Tibial nerve (tissue), 4 donors: ENCODE results near the gene SORBS1. TPM values are rescaled to one million over a fixed set of nuclear protein-coding genes. Genes with fewer than 3 reads are reported as not detected.
A peak's percentile ranks its signal among the peaks of the same experiment; 100 is the strongest.

ENCODE experiments used
- DNase-seq, 2 donors: peaks; one replicate each; pipeline ENCODE4 v3.0.0-alpha.2; 2019; ENCODE audit warnings: low spot score in 2 of 2
- H3K27ac ChIP-seq, 4 donors: fragments of 200-600 bp; sonication (generic) in 3 of 4; one replicate each; pipeline ENCODE4 v1.5.1; 2017 to 2019; ENCODE audit warnings: mild to moderate bottlenecking in 1 of 4
- H3K27me3 ChIP-seq, 2 donors: fragments of 200-600 bp; sonication (generic) in 1 of 2; one replicate each; pipeline versions ENCODE4 v1.5.1 to v1.6.0; 2017 to 2019
- H3K36me3 ChIP-seq, 3 donors: fragments of 200-600 bp; sonication (generic); one replicate each; pipeline ENCODE4 v1.5.1; 2018 to 2019
- H3K4me1 ChIP-seq, 4 donors: fragments of 200-600 bp; sonication (generic) in 3 of 4; one replicate each; pipeline ENCODE4 v1.5.1; 2017 to 2019
- H3K4me3 ChIP-seq, 4 donors: fragments of 200-600 bp; sonication (generic) in 3 of 4; one replicate each; pipeline ENCODE4 v1.5.1; 2017 to 2019; ENCODE audit warnings: mild to moderate bottlenecking in 1 of 4, moderate library complexity in 1 of 4
- H3K9me3 ChIP-seq, 4 donors: fragments of 200-600 bp; sonication (generic) in 3 of 4; one replicate each; pipeline ENCODE4 v1.5.1; 2017 to 2019
- EP300 ChIP-seq, 2 donors: sonication (generic); formaldehyde crosslinking; IDR thresholded peaks; one replicate each; pipeline ENCODE4 v1.6.1; 2017; ENCODE audit warnings: antibody characterized with exemption in 2 of 2, mild to moderate bottlenecking in 1 of 2
- POLR2A ChIP-seq, 2 donors: fragments of 450-650 bp; IDR thresholded peaks; one replicate each; pipeline ENCODE4 v1.6.1; 2017; ENCODE audit warnings: antibody characterized with exemption in 2 of 2, mild to moderate bottlenecking in 2 of 2, moderate library complexity in 2 of 2
- WGBS, 2 donors: methylation state at CpG; one replicate each; pipeline ENCODE4 v1.1.5; 2018; 5-methylcytosine and 5-hydroxymethylcytosine counted together
- total RNA-seq, 4 donors: library from RNA; depleted of rRNA; stranded (reverse); fragments of >200 nt; gene quantifications; one replicate each; pipeline ENCODE4 v1.1.0, GENCODE V29; 2016
- TF ChIP-seq, protein P1 (sequence below), 5 experiments: fragments of 200-600 bp in 3 of 5; fragments of 450-650 bp in 2 of 5; sonication (generic) in 3 of 5; IDR thresholded peaks; one replicate each; pipeline ENCODE4 v1.5.1; 2016 to 2019; ENCODE audit warnings: antibody characterized with exemption in 5 of 5, mild to moderate bottlenecking in 3 of 5, moderate library complexity in 2 of 5

SORBS1 gene
- total RNA-seq, 4 donors from 2014 or later, result 427 to 623 (median 567) TPM

- Histone ChIP-seq H3K36me3 (no peaks in the 10 kb centered on the region), H3K4me1 (peaks cover 0 to 82% (median 54%) of the 10 kb centered on the region in 4 donors), H3K27me3 (no peaks in the 10 kb centered on the region), H3K4me3 (no peak overlapping the region), H3K9me3 (no peaks in the 10 kb centered on the region), H3K27ac (peak overlapping the region; percentile 72 to 92 (median 86))
- TF ChIP-seq POLR2A (IDR thresholded peaks at IDR 0.05) (no peak), EP300 (IDR thresholded peaks at IDR 0.05) (no peak)
- TF ChIP-seq, protein P1, sequence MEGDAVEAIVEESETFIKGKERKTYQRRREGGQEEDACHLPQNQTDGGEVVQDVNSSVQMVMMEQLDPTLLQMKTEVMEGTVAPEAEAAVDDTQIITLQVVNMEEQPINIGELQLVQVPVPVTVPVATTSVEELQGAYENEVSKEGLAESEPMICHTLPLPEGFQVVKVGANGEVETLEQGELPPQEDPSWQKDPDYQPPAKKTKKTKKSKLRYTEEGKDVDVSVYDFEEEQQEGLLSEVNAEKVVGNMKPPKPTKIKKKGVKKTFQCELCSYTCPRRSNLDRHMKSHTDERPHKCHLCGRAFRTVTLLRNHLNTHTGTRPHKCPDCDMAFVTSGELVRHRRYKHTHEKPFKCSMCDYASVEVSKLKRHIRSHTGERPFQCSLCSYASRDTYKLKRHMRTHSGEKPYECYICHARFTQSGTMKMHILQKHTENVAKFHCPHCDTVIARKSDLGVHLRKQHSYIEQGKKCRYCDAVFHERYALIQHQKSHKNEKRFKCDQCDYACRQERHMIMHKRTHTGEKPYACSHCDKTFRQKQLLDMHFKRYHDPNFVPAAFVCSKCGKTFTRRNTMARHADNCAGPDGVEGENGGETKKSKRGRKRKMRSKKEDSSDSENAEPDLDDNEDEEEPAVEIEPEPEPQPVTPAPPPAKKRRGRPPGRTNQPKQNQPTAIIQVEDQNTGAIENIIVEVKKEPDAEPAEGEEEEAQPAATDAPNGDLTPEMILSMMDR (IDR thresholded peaks at IDR 0.05), result no peak
- no peak for DNase-seq
- WGBS, 2 donors, result 92 to 96% methylated on average over 1 of the region's 1 CpG
Measured at GRCh38 chr10:95478185-95478584, 83.0 kb downstream of the SORBS1 start.

- Histone ChIP-seq H3K4me3 (no peak overlapping the region), H3K27me3 (no peaks in the 10 kb centered on the region), H3K27ac (peak overlapping the region; percentile 72 to 92 (median 86)), H3K36me3 (no peaks in the 10 kb centered on the region), H3K9me3 (no peaks in the 10 kb centered on the region), H3K4me1 (peaks cover 0 to 89% (median 53%) of the 10 kb centered on the region in 4 donors)
- TF ChIP-seq, protein P1 (IDR thresholded peaks at IDR 0.05), result no peak
- TF ChIP-seq EP300 (IDR thresholded peaks at IDR 0.05) (peak in 1 of 2 donors; percentile 49), POLR2A (IDR thresholded peaks at IDR 0.05) (peak in 1 of 2 donors; percentile 16)
- 75 to 83% methylated on average over 2 of the region's 2 CpGs for WGBS, 2 donors
- no peak for DNase-seq
Measured at GRCh38 chr10:95477175-95477520, 84.0 kb downstream of the SORBS1 start.

DNA sequence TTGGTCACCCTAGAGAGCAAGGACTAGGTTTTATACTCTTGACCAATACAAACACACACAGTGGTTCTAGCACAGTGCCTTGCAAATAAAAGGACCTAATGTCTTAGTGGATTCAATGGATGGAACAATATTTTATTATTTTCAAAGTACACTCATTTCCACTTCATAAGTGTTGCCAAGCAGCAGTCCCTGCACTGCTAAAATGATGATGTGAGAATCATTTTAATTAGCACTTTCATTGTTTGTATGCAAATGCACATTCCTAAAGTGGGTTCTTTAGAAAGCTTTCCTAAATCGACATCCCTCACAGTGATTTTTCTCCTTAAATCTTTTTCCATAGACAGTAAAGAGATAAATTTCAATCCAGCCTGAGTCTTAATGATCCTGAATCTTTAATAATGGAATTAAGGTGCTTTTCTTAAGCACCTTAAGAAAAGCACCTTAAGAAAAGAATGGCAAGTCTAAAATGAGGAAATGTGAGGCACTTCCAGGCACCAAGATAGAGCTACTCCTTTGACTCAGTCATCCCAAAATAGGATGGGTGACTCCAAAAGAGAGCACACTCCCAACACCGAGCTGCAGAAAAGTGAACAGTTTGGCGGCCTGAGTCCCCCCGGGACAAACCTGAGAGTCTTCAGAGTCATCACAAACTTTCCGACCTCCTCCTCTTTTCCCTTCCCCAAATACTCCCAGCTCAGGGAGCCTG lies 84.5 kb downstream of the SORBS1 start:
- TF ChIP-seq EP300 (IDR thresholded peaks at IDR 0.05) (no peak), POLR2A (IDR thresholded peaks at IDR 0.05) (no peak)
- TF ChIP-seq, protein P1 (IDR thresholded peaks at IDR 0.05), result no peak
- H3K4me3 ChIP-seq, result no peak overlapping the region

GRCh38 chr10:95475827-95476468 lies 85.2 kb downstream of the SORBS1 start:
- Histone ChIP-seq H3K27me3 (no peaks in the 10 kb centered on the region), H3K9me3 (no peaks in the 10 kb centered on the region), H3K4me1 (peaks cover 0 to 82% (median 52%) of the 10 kb centered on the region in 4 donors), H3K4me3 (no peak overlapping the region), H3K27ac (peak overlapping the region; percentile 72 to 92 (median 86)), H3K36me3 (no peaks in the 10 kb centered on the region)
- DNase-seq, result no peak
- no peak for TF ChIP-seq EP300 (IDR thresholded peaks at IDR 0.05)
- TF ChIP-seq, protein P1 (IDR thresholded peaks at IDR 0.05), result no peak
- no peak for TF ChIP-seq POLR2A (IDR thresholded peaks at IDR 0.05)
- 69 to 71% methylated on average over 8 of the region's 8 CpGs for WGBS, 2 donors

More for the DNA sequence above, 84.5 kb downstream of the SORBS1 start:
- Histone ChIP-seq H3K36me3 (no peaks in the 10 kb centered on the region), H3K9me3 (no peaks in the 10 kb centered on the region), H3K27me3 (no peaks in the 10 kb centered on the region), H3K4me1 (peaks cover 0 to 88% (median 51%) of the 10 kb centered on the region in 4 donors), H3K27ac (peak overlapping the region; percentile 72 to 92 (median 86))
- no peak for DNase-seq
- 60 to 71% methylated on average over 5 of the region's 5 CpGs for WGBS, 2 donors

DNA sequence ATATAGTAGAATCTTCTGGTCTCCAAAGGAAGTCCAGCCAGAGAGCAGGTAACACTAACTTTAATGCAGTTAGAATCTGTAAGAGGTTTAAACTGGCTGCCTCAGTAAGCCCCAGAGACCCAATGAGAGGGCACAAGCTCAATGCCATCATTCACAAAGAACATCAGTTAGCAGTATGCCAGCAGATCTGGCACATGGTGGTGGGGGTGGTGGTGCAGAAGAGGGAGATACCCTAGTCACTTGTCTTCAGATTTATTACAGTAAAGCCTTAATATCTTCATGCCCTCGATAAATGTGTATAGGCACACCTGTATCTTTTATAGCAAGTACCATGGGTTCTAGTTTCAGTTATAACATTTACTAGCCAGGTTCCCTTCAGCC lies 86.2 kb downstream of the SORBS1 start:
- peaks cover 0 to 80% (median 49%) of the 10 kb centered on the region in 4 donors for H3K4me1 ChIP-seq
- H3K27ac ChIP-seq, result peak overlapping the region; percentile 72 to 92 (median 86)
- H3K9me3 ChIP-seq, result no peaks in the 10 kb centered on the region
- TF ChIP-seq EP300 (IDR thresholded peaks at IDR 0.05) (no peak), POLR2A (IDR thresholded peaks at IDR 0.05) (no peak)
- TF ChIP-seq, protein P1 (IDR thresholded peaks at IDR 0.05), result no peak
- no peak overlapping the region for H3K4me3 ChIP-seq
- no peaks in the 10 kb centered on the region for H3K36me3 ChIP-seq
- DNase-seq, result no peak
- 62 to 88% methylated on average over 1 of the region's 1 CpG for WGBS, 2 donors
- no peaks in the 10 kb centered on the region for H3K27me3 ChIP-seq
